Activated CD4-positive, alpha-beta T cell treated with anti-CD3 and anti-CD28 coated beads for 24 hours (primary cell): Measurements from ENCODE around the gene ST3GAL5.

ENCODE experiments used
- DNase-seq, 2 donors: peaks; one replicate each; pipeline ENCODE4 v3.0.0-alpha.2; 2020; ENCODE audit warnings: low read depth in 2 of 2

ST3GAL5 gene

GRCh38 chr2:85806358-85807118 lies 82.3 kb downstream of the ST3GAL5 start:
- no peak for DNase-seq

GRCh38 chr2:85804583-85804982 lies 84.2 kb downstream of the ST3GAL5 start:
- no peak for DNase-seq

DNA sequence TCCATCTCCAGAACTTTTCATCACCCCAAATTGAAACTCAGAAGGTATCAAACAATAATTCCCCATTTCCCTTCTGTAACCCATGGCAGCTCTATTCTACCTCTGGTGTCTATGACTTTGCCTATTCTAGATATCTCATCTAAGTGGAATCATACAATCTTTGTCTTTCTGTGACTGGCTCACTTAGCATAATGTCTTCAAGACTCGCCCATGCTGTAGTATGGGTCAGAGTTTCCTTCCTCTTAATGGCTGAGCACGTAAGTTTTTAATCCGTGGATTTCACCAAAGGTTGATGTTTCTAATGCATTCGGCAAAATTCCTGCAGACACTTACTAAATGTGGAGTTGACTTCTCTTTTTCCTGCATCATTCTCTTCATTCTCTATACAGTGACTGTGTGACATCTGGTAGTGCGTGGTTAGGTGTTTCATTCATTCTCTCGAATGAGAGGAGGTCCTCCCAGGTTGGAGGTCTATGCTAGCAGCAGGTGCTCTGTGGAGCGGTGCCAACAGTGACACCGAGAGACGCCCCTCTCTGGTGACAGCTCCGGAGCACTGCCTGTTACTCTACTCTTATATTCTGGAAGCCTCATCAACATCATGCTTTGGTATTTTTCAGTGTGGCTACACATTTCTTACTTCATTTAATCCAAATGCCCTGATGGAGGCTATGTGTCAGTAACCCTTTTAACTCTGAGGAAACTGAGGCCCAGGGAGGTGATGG lies 84.9 kb downstream of the ST3GAL5 start:
- DNase-seq: no peak

DNA sequence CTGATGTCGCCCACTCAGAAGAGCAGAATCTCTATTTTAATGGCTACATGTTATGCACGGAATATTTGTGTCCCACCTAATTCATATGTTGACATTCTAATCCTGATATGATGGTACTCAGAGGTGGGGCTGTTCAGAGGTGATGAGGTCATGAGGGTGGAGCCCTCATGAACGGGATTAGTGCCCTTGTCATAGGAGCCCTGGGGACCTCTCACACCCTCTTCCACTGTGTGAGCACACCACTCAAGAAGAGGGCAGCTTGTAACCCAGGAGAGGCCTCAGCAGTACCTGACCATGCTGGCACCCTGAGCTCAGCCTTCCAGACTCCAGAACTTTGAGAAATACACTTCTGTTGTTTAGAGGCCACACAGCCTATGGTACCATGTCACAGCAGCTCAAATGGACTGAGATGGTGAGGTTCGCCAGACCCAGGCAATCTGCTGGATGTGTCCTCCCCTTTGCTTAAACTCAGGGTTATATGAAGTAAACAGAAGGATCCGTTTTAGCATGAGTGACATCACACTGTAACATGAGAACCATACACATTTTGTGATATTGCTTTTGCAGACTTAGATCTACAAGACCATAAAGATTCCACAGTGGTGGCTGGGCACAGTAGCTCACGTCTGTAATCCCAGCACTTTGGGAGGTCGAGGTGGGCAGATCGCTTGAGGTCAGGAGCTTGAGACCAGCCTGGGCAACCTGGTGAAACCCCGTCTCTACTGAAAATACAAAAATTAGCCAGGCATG lies 86.3 kb downstream of the ST3GAL5 start:
- no peak for DNase-seq

- DNase-seq: no peak
Observed at GRCh38 chr2:85801871-85802270, 86.9 kb downstream of the ST3GAL5 start.

- no peak for DNase-seq
Observed at GRCh38 chr2:85800586-85800985, 88.2 kb downstream of the ST3GAL5 start.

DNA sequence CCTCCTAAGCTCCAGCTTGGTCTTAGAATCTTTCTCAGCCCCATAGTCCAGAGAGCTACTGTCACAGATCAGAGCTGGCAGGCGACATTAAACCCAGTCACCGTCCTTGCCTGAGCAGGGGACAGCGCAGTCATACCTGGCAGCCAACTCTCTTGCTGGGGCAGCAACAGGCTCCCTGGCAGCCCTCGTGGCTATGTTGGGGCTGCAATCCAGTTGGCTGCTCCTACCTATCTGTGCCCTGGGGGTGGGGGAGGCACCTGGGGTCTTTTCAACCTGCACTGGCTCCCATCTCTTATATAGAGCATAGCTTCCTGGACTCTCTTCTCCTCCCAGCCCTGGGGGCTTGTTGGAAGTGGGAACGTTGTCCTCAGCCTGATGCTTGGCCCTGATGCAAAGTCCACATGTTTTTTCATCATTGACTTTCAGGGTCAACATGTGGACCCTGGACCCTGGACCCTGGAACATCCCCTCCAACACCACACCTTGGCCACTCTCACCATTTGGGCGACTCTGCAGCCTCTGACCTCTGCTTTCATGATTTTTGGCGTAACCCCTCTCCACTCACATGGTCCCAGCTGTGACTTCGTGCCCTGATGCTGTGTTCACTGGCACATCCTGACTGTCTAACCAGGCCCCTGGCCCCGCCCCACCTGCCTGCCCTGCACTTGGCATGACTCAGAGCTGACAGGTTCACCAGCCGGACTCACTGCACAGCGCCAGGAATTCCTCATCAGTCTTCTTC lies 89.4 kb downstream of the ST3GAL5 start:
- DNase-seq: no peak

DNA sequence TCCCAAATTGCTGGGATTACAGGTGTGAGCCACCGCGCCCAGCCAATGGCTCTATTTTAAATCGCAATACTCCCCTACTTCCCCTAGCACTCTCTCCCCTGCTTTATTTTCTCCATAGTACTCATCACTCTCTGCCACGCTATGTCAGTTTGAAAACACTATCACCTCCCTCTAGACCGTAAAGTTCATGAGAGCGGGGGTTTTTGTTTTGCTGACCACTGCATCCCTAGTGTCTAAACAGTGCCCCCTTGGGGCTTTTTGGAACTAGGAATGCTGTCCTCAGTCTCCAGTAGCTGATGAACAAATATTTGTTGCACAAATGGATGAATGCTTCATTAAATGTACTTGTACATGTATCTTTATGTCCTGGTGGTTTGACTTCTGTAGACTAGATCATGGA lies 90.9 kb downstream of the ST3GAL5 start:
- DNase-seq: no peak

DNA sequence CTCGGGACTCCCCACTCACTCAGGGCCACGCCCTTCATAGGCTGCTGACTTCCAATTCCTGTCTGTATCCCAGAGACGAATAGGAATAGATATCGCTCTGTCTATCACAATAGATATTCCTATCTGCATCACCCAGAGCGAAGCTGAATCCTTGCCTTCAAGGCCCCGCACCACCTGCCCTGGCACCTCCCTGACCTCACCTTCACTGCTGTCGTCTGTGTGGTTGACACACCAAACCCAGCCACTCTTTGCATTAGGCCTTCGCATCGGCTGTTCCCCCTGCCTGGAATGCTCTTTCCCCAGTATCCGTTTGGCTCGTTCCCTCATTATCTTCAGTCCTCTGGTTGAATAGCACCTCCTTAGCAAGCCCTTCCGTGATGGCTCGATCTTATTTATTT lies 91.5 kb downstream of the ST3GAL5 start:
- no peak for DNase-seq

DNA sequence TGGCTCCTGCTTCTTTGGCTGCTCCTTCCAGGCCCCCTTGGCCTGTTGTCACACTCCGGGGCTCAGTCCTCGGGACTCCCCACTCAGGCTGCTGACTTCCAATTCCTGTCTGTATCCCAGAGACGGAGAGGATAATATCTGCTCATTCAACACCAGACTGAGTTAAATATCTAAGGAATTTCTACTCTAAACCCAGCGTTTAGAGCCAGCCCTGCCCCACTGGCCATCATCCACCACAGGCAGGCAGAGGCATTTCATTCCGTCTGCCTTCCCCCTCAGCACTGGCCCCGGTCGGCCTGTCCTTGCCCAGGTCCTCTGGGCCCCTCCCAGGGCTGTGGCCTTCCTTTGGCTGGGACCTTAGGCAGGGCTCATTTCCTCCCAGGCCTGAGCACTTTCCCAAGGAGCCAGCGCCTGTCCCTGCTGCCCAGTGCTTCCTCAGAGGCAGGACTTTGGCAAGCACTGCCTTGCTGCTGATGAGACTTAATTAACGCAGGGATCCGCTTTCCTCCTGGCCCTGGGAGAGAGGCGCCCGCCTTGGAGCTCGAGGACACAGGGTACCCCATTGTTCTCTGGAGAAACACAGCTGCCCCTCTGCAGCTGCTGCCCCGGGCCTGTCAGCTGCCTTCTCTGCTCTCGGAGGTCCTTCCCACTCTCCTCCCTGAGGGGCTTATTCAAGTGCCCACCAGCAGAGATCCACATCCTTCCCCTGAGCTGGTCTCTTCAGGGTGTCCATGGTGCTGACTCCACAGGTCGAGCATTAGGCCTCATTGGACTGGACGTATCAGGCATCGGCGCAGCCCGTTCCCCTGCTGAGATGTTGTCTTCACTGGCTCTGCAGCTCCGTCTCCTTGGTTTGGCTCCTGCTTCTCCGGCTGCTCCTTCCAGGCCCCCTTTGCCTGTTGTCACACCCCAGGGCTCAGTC lies 92.2 kb downstream of the ST3GAL5 start:
- no peak for DNase-seq

DNA sequence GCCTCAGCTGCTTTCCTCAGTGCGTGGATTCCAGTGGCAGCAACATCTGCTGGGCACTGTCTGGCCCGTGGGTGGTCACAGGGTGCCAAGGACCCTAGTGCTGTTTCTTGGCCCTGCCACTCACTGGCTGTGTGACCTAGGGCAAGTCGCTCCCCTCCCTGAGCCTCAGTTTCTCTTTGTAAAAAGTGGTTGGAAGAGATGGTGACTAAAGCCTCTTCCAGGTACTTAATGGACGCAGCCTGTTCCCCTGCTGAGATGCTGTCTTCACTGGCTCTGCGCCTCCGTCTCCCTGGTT lies 92.8 kb downstream of the ST3GAL5 start:
- DNase-seq: no peak

DNA sequence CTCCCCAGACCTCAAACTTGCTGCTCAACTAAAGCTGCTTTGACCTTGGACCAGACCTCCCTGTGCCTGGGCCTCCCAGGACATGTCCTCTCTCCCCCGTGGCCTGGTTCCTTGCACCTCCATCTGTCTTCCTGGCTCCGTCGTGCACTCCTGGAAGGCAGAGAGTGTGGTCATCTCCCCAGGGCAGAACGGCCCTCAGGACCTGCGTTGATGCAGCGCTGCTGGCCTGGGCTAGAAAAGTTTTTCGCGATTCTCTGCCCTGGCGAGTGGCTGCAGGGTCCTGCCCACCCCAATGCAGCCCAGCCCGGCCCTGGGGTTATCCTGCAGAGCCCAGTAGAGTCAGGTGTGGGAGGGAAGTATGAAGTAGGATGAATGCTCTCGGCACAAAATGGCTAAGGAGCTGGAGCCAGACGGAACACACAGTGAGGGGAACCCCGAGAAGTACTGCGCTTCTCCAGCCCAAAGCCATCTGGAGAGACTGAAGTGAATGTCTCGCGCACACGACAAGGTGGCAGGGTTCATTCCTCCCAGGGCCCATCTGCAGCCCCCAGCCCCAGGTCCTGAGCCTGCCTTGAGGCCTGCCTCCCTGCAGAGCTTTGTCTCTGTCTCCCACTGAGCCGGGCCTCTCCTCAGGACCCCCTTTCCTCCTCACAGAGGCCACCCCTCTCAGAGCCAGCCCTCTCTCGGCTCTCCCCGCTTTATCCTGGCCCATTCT lies 93.3 kb downstream of the ST3GAL5 start:
- DNase-seq: no peak

DNA sequence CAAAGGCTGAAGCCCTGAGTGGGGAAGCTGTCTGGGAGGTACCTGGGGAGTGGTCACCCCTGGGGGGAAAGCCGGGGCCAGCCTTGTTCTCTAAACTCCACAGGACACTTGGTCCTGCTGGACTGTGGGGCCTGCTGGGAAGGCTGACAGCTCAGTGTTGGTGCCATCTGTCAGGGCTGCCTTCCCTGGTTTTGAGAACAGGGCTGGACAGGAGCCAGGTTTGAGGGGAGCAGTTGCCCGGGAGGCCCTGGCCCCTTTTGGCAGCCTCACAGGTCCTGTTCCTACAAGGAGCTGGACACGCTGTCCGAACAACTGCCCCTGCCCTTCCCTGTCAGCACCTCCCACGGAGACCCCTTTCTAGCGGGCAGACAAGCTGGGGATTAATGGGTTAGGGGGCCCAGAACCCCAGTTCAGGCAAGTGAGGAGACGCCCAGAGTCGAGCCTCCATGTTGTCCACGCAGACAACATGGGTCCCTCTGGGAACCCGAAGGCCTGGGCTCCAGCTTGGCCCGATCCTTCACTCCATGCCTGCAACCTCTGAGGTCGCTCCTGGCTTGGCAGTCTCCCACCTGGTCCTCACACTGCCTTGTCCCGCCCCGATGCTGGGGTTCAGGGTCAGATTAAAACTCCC lies 94.2 kb downstream of the ST3GAL5 start:
- DNase-seq: no peak

GRCh38 chr2:85794038-85794441 lies 94.8 kb downstream of the ST3GAL5 start:
- no peak for DNase-seq

- no peak for DNase-seq
Observed at GRCh38 chr2:85793584-85793983, 95.2 kb downstream of the ST3GAL5 start.

DNA sequence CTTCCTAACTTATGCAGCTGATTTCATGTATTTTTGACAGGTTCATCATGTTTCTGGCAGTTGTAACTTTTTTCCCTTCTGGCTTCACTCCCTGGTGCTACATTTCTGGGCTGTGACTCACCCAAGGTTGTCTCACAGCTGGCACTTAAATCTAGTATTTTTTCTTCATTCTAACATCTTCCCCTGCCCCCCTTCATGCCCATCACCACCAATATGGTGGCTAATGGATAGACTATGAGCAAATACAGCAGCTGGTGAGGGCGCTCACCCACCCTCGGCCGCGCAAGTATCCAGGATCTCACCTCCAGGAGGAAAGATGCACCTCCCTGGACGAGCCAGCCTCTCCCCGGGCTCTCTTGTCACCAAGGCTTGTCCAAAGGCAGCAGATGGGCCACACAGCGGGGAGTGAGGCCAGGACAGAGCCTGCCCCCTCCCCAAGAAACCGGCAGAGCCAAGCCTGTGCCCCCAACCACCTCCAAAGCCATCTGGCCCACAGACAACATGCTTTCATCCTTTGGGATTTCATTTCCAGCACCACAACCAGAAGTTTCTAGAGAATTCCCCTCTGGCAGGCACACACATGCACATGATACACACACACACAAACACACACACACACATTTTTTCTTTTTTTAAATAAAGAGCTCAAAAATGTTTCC lies 95.9 kb downstream of the ST3GAL5 start:
- no peak for DNase-seq

DNA sequence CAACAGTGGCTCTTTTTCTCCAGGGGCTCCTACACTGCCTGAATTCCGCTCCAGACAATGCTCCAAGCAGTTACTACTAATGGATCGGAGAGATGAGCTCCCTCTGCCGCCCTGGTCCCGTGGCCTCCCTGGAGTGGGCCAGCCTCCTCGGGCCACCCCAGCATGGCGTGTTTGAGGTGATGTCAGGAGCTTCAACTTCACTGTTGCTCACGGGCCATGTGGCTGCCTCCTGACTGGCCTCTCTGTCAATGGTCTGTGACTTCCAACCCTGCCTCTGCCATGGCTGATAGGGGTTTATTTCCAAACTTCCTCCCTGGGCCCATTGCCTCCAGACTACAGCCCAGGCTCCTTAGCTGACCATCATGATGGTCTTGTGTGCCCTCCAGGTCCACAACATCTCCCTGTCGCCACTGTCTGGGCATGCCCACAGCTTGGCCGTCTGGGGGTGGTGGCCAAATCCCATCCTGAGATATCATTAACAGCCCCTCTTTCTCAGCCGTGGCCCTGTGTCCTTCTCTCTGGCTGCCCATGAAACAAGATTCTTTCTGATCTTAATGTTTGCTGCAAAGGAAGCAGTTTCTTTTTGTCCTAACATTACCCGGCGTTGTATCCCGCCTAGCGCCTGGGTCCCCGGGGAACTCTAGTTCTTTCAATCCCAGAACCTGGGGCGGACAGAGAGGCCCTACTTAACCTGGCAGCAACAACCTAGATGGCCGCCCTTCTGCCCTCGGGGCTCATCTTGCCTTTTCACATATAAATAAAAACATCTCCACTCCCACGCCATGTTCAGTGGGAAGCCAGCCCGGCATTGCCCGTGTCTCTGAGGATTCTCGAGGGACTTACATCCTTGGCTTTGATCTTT lies 96.9 kb downstream of the ST3GAL5 start:
- no peak for DNase-seq

- DNase-seq: no peak
Observed at GRCh38 chr2:85790499-85791188, 98.1 kb downstream of the ST3GAL5 start.
